Liver (tissue), 9 donors: ENCODE data around the gene ZDBF2. TPM values are rescaled to one million over a fixed set of nuclear protein-coding genes. Genes with fewer than 3 reads are reported as not detected.
"Not testable (repeated sequence)": the region's sequence is repeated elsewhere in the genome, so short reads cannot be mapped to it uniquely, and the experiment has no call there.

Experiments used
- DNase-seq: peaks from one replicate; pipeline ENCODE4 v3.0.0-alpha.2; 2017; ENCODE audit warnings: low spot score
- H3K27ac ChIP-seq, 2 donors: one replicate each; pipeline ENCODE4 v1.7.0; 2013; ENCODE audit warnings: inconsistent platforms in 2 of 2, low read length in 2 of 2, control low read depth in 1 of 2, low read depth in 1 of 2, mild to moderate bottlenecking in 1 of 2
- H3K27me3 ChIP-seq, 4 donors: one replicate each; pipeline versions ENCODE4 v1.6.1 to v1.7.0; 2013; ENCODE audit warnings: low read length in 3 of 4, inconsistent platforms in 1 of 4, mild to moderate bottlenecking in 1 of 4, moderate library complexity in 1 of 4; ENCODE audit not compliant: control insufficient read depth in 4 of 4, insufficient read depth in 4 of 4
- H3K36me3 ChIP-seq, 4 donors: one replicate each; pipeline versions ENCODE4 v1.6.1 to v1.7.0; 2013; ENCODE audit warnings: low read length in 3 of 4, mild to moderate bottlenecking in 3 of 4, low read depth in 1 of 4, moderate library complexity in 1 of 4; ENCODE audit not compliant: control insufficient read depth in 4 of 4, insufficient read depth in 3 of 4
- H3K4me1 ChIP-seq, 4 donors: one replicate each; pipeline versions ENCODE4 v1.6.1 to v1.7.0; 2013; ENCODE audit warnings: low read length in 3 of 4, mild to moderate bottlenecking in 3 of 4, moderate library complexity in 1 of 4; ENCODE audit not compliant: control insufficient read depth in 4 of 4, insufficient read depth in 4 of 4
- H3K4me3 ChIP-seq, 3 donors: one replicate each; pipeline versions ENCODE4 v1.6.1 to v1.7.0; 2013; ENCODE audit warnings: low read length in 3 of 3, control low read depth in 1 of 3, low read depth in 1 of 3, mild to moderate bottlenecking in 1 of 3
- H3K9ac ChIP-seq, 2 donors: one replicate each; pipeline ENCODE4 v1.7.0; 2013; ENCODE audit warnings: low read length in 2 of 2, mild to moderate bottlenecking in 2 of 2, moderate library complexity in 2 of 2, control low read depth in 1 of 2, low read depth in 1 of 2
- H3K9me3 ChIP-seq, 4 donors: one replicate each; pipeline versions ENCODE4 v1.6.1 to v1.7.0; 2013; ENCODE audit warnings: low read length in 3 of 4; ENCODE audit not compliant: control insufficient read depth in 4 of 4
- EGR1 ChIP-seq, 2 donors: IDR thresholded peaks; 2 replicates each; pipeline ENCODE4 v1.6.1; 2016 to 2018; ENCODE audit warnings: antibody characterized with exemption in 2 of 2, low read depth in 2 of 2
- GABPA ChIP-seq, 2 donors: IDR thresholded peaks in 1 of 2; conservative IDR thresholded peaks in 1 of 2; 2 replicates each; pipeline ENCODE4 v1.6.1; 2016; ENCODE audit warnings: antibody characterized with exemption in 2 of 2, mild to moderate bottlenecking in 1 of 2, moderate library complexity in 1 of 2
- HNF4A ChIP-seq, 2 donors: conservative IDR thresholded peaks; 2 replicates each; pipeline ENCODE4 v1.6.1; 2016; ENCODE audit warnings: antibody characterized with exemption in 2 of 2, mild to moderate bottlenecking in 2 of 2
- HNF4G ChIP-seq: IDR thresholded peaks from 2 replicates; pipeline ENCODE4 v1.6.1; 2016; ENCODE audit warnings: antibody characterized with exemption
- JUND ChIP-seq, 2 donors: IDR thresholded peaks; 2 replicates each; pipeline ENCODE4 v1.6.1; 2016; ENCODE audit warnings: antibody characterized with exemption in 2 of 2
- MAX ChIP-seq: IDR thresholded peaks from 2 replicates; pipeline ENCODE4 v1.6.1; 2016; ENCODE audit warnings: antibody characterized with exemption
- RAD21 ChIP-seq, 2 donors: IDR thresholded peaks; 2 replicates each; pipeline ENCODE4 v1.6.1; 2016; ENCODE audit warnings: antibody characterized with exemption in 2 of 2, mild to moderate bottlenecking in 2 of 2
- REST ChIP-seq: IDR thresholded peaks from 2 replicates; pipeline ENCODE4 v1.6.1; 2016; ENCODE audit warnings: antibody characterized with exemption, mild to moderate bottlenecking
- WGBS: extraction: QIAGEN DNeasy Blood & Tissue Kit; methylation state at CpG from one replicate; pipeline ENCODE4 v1.1.7; 2013; 5-methylcytosine and 5-hydroxymethylcytosine counted together
- polyA plus RNA-seq, 2 donors: library from polyadenylated mRNA; stranded (reverse) in 1 of 2; unstranded in 1 of 2; fragments of 200-250 nt in 1 of 2; fragments of >200 nt in 1 of 2; fragmentation: Nextera tagmentation in 1 of 2; extraction: Ambion mirVana in 1 of 2; gene quantifications; one replicate each; pipeline versions ENCODE4 v1.2.1 to v1.2.3, GENCODE V29; 2013 to 2015
- total RNA-seq, 2 donors: library from RNA; depleted of rRNA; stranded (reverse); fragments of >200 nt; gene quantifications; one replicate each; pipeline ENCODE4 v1.2.3, GENCODE V29; 2014
- TF ChIP-seq, protein P1 (sequence below): IDR thresholded peaks from 2 replicates; pipeline ENCODE4 v1.6.1; 2016; ENCODE audit warnings: antibody characterized with exemption
- TF ChIP-seq, protein P2 (sequence below): fragments of 150-350 bp; IDR thresholded peaks from 2 replicates; pipeline ENCODE4 v1.5.1; 2017; ENCODE audit warnings: improper control_type of control experiment, low read depth, low read length; ENCODE audit not compliant: missing input control
- donor health status: healthy.
- donor health status: healthy.
- donor health status: healthy.
- donor health status: healthy.
- donor health status: healthy.

The ZDBF2 gene
- total and polyA plus RNA-seq, 4 donors = 0.97 to 5.9 (median 1.9) TPM

- not testable (repeated sequence) for H3K4me1 ChIP-seq, DNase-seq, H3K27me3 ChIP-seq, H3K9ac ChIP-seq, H3K27ac ChIP-seq, H3K4me3 ChIP-seq, H3K36me3 ChIP-seq, H3K9me3 ChIP-seq
- WGBS = 91% methylated on average over 10 of the region's 10 CpGs
Observed at GRCh38 chr2:206299608-206300007, 25.1 kb downstream of the ZDBF2 start.

DNA sequence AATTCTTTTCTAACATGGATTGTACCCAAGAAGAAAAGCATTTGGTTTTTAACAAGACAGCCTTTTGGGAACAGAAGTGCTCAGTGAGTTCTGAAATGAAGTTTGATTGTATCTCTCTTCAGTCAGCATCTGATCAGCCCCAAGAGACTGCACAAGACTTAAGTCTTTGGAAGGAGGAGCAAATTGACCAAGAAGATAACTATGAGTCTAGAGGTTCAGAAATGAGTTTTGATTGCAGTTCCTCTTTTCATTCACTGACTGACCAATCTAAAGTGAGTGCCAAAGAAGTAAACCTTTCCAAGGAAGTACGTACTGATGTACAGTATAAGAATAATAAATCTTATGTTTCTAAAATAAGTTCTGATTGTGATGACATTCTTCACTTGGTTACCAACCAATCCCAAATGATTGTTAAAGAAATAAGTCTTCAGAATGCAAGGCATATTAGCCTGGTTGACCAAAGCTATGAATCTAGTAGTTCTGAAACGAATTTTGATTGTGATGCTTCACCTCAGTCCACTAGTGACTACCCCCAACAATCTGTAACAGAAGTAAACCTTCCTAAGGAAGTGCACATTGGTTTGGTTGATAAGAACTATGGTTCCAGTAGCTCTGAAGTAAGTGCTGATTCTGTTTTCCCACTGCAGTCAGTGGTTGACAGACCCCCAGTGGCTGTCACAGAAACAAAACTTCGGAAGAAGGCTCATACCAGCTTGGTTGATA, 31.2 kb downstream of the ZDBF2 start:
- WGBS = 67% methylated on average over 3 of the region's 3 CpGs
- Histone ChIP-seq H3K4me3 (no peak overlapping the region), H3K9me3 (no peaks in the 10 kb centered on the region), H3K9ac (no peak overlapping the region), H3K27me3 (no peaks in the 10 kb centered on the region), H3K4me1 (no peaks in the 10 kb centered on the region), H3K27ac (no peak overlapping the region), H3K36me3 (peaks cover 0 to 2% (median 0%) of the 10 kb centered on the region in 4 donors)
- no peak for DNase-seq
- no peak for TF ChIP-seq GABPA (IDR thresholded peaks at IDR 0.05 in 1 of 2, conservative IDR thresholded peaks at IDR 0.05 in 1 of 2)
- TF ChIP-seq, protein P1, sequence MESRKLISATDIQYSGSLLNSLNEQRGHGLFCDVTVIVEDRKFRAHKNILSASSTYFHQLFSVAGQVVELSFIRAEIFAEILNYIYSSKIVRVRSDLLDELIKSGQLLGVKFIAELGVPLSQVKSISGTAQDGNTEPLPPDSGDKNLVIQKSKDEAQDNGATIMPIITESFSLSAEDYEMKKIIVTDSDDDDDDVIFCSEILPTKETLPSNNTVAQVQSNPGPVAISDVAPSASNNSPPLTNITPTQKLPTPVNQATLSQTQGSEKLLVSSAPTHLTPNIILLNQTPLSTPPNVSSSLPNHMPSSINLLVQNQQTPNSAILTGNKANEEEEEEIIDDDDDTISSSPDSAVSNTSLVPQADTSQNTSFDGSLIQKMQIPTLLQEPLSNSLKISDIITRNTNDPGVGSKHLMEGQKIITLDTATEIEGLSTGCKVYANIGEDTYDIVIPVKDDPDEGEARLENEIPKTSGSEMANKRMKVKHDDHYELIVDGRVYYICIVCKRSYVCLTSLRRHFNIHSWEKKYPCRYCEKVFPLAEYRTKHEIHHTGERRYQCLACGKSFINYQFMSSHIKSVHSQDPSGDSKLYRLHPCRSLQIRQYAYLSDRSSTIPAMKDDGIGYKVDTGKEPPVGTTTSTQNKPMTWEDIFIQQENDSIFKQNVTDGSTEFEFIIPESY = no peak
- no peak for TF ChIP-seq HNF4G
- TF ChIP-seq EGR1 (IDR thresholded peaks at IDR 0.05; ENCODE audit: low read depth in 2 of 2) = no peak
- TF ChIP-seq HNF4A (conservative IDR thresholded peaks at IDR 0.05) = no peak
- TF ChIP-seq, protein P2, sequence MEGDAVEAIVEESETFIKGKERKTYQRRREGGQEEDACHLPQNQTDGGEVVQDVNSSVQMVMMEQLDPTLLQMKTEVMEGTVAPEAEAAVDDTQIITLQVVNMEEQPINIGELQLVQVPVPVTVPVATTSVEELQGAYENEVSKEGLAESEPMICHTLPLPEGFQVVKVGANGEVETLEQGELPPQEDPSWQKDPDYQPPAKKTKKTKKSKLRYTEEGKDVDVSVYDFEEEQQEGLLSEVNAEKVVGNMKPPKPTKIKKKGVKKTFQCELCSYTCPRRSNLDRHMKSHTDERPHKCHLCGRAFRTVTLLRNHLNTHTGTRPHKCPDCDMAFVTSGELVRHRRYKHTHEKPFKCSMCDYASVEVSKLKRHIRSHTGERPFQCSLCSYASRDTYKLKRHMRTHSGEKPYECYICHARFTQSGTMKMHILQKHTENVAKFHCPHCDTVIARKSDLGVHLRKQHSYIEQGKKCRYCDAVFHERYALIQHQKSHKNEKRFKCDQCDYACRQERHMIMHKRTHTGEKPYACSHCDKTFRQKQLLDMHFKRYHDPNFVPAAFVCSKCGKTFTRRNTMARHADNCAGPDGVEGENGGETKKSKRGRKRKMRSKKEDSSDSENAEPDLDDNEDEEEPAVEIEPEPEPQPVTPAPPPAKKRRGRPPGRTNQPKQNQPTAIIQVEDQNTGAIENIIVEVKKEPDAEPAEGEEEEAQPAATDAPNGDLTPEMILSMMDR = no peak
- TF ChIP-seq MAX = no peak
- no peak for TF ChIP-seq REST
- no peak for TF ChIP-seq JUND (IDR thresholded peaks at IDR 0.05)
- no peak for TF ChIP-seq RAD21 (IDR thresholded peaks at IDR 0.05)
